HG02763 (cell line): ENCODE results near the gene SORCS2.

Experiments used
- ATAC-seq: cut with Tn5 transposase; IDR thresholded peaks from one replicate; pipeline ENCODE4 v1.9.1; 2021; ENCODE audit warnings: mild to moderate bottlenecking, moderate library complexity; ENCODE audit not compliant: unreplicated experiment

Gene SORCS2

GRCh38 chr4:7709431-7709830 is 517.1 kb downstream of the SORCS2 start:
- ATAC-seq: no peak

GRCh38 chr4:7710126-7710525 is 517.8 kb downstream of the SORCS2 start:
- no peak for ATAC-seq

DNA sequence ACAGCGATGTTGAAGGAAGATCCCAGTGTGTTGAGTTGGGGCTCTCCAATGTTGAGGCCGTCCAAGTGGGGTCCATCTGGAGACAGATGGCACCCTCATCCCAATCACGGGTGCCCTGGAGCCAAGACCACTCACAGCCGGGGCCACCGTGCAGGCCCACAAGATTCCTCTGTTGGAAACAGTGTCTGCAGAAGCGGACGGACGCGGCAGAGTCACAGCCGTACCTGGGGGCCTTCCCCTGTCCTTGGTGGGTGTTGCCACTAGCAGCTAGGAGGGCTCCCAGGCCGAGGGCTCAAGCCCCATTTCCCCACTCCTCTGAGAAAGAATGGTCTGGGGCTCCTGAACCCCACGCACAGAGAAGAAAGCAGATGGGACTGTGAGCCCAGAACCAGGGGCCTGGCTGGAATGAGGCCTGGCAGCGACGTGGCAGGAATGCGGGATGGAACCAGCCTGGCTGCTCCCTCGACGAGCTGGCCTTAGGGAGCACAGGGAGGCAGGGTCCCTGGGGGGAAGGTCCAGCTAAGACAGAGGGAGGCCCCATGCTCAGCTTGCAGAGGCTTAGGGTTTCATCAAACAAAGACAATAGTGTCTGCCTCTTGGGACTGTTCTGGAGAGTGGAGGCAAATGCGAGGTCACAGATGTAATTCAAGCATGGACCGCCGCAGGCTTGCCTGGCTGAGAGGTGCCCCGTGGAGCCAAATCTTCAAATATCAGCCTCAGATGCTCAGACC is 518.4 kb downstream of the SORCS2 start:
- ATAC-seq: no peak

DNA sequence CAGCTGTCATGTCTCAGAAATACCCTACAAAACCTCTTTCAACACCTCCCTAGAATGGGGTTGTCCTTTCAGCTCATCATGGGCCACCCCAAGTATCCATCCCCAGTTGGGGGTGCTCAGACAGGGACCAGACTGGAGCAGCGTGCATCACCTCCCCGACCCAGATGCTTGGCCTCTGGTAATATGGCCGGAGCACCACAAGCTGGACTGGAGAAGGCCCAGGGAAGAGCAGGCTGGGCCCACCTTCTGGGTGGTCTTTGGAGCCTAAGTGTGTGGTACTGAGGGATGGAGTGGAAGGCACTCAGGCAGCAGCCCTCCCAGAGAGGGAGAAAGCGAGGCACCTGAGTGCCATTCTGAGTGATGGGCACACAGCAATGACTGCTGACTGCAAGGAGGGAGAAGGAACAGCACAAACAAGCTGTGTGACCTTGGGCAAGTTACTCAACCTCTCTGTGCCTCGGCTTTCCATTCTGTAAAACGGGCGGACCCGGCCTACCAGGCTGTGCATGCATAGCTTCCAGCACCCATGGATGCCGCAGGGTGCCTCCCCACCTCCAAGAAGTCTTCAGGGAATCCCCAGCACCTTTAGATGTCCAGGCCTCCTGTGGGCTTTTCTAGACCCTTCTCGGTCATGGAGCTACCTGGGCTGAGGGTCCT is 519.1 kb downstream of the SORCS2 start:
- no peak for ATAC-seq

DNA sequence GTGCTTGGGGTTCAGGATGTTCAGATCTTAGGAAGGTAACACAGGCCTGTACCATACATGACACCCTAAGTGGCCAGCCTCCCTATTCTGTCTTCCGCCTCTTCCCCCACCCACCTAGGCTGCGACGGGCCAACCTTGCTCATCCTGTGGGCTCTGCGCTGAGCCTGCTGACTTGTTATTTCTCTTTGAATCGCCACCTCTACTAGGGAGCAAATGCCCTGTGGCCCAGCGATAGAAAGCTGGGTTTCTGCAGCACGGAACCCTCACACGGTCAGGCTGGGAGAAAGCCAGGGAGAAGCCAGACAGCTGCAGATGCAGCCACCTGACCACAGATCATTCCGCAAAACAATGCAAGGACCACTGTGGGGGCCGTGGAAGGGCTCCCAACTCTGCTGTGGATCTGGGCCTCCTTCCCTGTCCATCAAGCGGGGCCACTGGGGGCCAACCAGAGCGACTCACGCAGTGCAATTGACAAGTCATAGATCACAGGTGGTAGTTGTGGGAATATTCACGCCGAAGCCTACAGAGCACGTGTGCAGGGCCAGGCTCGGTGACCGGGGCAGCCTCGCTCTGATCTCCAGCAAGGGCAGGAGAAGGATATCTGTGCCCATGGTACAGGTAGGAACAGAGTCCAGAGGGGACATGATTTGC is 519.8 kb downstream of the SORCS2 start:
- no peak for ATAC-seq

- no peak for ATAC-seq
These were observed 521.4 kb downstream of the SORCS2 start for GRCh38 chr4:7713757-7714156.

- ATAC-seq: no peak
These were observed 521.8 kb downstream of the SORCS2 start for GRCh38 chr4:7714176-7714575.

DNA sequence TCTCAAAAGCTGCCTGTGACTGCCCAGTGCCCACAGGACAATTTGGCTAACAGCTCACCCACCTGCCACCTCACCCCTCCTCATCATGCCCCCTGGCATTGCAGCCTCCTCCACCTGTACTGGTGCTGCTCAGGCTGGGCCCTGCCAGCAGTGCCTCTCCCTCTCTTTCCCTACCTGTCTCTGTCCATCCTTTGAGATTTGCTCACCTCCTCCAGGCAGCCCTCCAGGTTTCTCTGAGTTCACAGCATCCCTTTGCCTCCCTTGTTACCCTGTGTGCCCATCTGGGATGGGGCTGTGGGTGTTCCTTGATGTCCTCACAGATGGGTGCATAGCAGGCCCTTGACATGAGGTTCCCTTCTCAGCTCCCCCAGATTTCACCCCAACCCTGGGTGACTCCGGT is 522.4 kb downstream of the SORCS2 start:
- no peak for ATAC-seq

GRCh38 chr4:7715271-7716009 is 523.1 kb downstream of the SORCS2 start:
- ATAC-seq: no peak

GRCh38 chr4:7716010-7716721 is 523.8 kb downstream of the SORCS2 start:
- ATAC-seq: no peak

GRCh38 chr4:7717161-7717560 is 524.8 kb downstream of the SORCS2 start:
- no peak for ATAC-seq

DNA sequence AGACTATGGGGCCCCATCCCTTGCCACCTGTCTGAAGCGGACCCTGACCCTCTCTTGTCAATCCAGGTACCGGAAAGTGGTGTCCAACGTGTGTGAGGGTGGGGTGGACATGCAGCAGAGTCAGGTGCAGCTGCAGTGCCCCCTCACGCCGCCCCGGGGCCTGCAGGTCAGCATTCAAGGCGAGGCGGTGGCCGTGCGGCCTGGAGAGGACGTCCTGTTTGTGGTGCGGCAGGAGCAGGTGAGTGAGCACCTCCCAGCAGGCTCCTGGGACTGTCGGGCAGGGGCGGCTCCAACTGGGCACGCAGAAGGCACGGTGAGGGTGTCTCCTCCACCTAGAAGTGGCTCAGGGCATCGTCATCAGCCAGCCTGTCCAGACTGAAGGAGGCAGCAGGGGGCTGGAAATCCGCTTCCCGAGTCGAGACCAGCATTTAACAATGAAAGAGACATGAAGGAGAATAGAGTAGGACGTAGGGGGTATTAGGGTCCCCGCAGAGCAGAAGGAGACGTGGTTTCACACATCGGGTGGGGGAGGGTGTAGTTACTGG is 525.7 kb downstream of the SORCS2 start:
- no peak for ATAC-seq

- no peak for ATAC-seq
These were observed 527.2 kb downstream of the SORCS2 start for GRCh38 chr4:7719354-7720174.

DNA sequence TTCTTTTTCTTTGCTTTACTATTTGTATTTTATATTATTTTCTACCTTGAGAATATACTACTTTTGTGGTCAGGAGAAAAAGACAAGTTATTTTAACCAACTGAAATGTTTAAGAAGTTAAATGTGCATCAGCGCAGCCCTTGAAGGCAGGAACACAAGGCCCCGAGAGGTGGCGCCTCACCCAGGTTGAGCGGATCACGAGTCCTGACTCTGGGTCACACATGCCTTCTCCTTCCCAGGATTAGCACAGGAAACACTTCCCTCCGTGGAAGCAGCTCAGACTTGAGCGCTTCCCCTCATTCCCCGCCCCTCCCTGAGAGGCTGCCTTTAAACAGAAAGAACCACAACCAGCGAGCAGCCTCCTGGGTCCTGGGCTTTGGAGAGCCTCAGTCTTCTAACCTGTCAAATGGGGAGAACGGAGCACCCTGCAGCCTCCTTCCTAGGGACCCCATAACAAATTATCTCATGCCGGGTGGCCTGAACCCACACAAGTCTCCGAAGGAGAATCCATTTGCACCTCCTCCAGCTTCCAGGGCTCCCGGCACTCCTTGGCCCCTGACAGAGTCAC is 529.7 kb downstream of the SORCS2 start:
- no peak for ATAC-seq

DNA sequence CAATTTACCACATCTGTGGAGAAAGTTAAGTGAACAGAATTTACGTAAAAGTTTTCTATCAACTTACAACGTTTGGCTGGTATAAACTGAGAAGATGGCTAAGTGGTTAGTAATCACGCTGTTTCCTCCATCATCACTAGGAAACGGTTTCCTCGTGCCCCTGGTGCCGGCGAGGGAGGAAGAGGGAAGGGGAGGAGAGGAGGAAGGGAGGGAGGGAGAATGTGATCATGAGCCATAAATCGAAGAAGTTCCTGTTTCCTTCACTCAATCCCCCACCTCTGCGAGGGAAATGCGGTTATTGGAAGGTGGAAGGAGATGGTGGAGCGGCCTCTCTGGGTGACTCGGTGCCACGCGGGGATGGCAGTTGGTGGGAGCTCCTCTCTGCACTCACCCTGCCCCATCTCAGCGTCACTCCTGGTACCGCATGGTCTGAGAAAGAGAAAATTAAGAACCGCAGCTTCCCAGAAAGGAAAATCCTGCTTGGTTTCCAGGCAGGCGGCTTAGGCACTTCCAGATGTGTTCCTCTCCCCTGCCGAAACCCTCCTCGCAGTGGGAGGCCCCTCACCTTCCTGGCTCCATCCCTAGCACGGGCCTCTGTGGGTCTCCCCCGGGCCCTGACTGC is 530.5 kb downstream of the SORCS2 start:
- ATAC-seq: no peak

GRCh38 chr4:7723625-7724024 is 531.3 kb downstream of the SORCS2 start:
- no peak for ATAC-seq

DNA sequence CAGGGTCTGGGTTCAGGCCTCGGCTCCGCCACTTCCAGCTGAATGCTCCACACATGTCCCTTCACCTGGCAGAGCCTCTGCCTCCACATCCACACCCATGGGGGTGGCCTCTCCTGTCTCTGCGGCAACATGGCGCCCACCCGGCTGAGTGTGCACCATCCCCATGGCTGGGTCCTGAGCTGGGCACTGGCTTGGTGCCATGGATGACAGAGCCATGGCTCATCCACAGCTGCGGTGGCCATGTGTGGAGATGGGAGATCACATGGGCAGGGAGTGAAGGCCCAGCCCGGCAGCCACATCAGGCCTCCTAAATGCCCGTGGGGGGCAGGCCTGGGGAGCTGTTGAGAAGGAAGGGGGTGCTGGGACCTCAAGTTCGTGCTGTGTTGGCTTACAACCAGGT is 533.6 kb downstream of the SORCS2 start:
- ATAC-seq: no peak

GRCh38 chr4:7726665-7727413 is 534.5 kb downstream of the SORCS2 start:
- no peak for ATAC-seq
